UCSD-AML1 (cell line): ENCODE results near the gene NEK8.
"Not testable (repeated sequence)": the region's sequence is repeated elsewhere in the genome, so short reads cannot be mapped to it uniquely, and the experiment has no call there.

Experiments
- DNase-seq: peaks from one replicate; lab custom pipeline; 2025; ENCODE audit not compliant: unreplicated experiment; lab: John Stamatoyannopoulos, UW

NEK8 gene

GRCh38 chr17:28725166-28725659 lies 3.4 kb upstream of the NEK8 start:
- peak; percentile 73 for DNase-seq

- DNase-seq = no peak
Observed at GRCh38 chr17:28725660-28726225, 2.8 kb upstream of the NEK8 start.

- DNase-seq = peak; percentile 80
Observed at GRCh38 chr17:28726226-28726626, 2.4 kb upstream of the NEK8 start, which contains the start of gene TLCD1. Gene TLCD1, minus strand, starts transcription at chr17:28726233. Its CDS starts 136 bp downstream, at chr17:28726097.

GRCh38 chr17:28726627-28727491 lies 1.7 kb upstream of the NEK8 start:
- DNase-seq = peak; percentile 91

- no peak for DNase-seq
Observed at GRCh38 chr17:28729950-28730330, 1.4 kb downstream of the NEK8 start.

GRCh38 chr17:28733346-28733745 lies 4.8 kb downstream of the NEK8 start:
- DNase-seq = no peak

GRCh38 chr17:28734712-28735241 lies 6.2 kb downstream of the NEK8 start:
- no peak for DNase-seq

- no peak for DNase-seq
Observed at GRCh38 chr17:28735242-28735722, 6.7 kb downstream of the NEK8 start.

GRCh38 chr17:28735913-28736769 lies 7.6 kb downstream of the NEK8 start:
- not testable (repeated sequence) for DNase-seq

GRCh38 chr17:28737316-28737715 lies 8.7 kb downstream of the NEK8 start:
- DNase-seq = no peak

GRCh38 chr17:28737770-28738679 lies 9.4 kb downstream of the NEK8 start:
- no peak for DNase-seq

- no peak for DNase-seq
Observed at GRCh38 chr17:28738680-28739384, 10.2 kb downstream of the NEK8 start.

- DNase-seq = no peak
Observed at GRCh38 chr17:28740406-28741357, 12.1 kb downstream of the NEK8 start.

GRCh38 chr17:28741358-28742349 lies 13.1 kb downstream of the NEK8 start:
- DNase-seq = peak; percentile 81

GRCh38 chr17:28743243-28744103 lies 14.9 kb downstream of the NEK8 start, which contains the start of gene TRAF4:
Gene TRAF4, plus strand, starts transcription at chr17:28744011. Its CDS starts 102 bp downstream, at chr17:28744113.
- peak; percentile 89 for DNase-seq
